Thyroid gland (tissue), 4 donors: ENCODE data around the gene FGF3.

Experiments used
- CTCF ChIP-seq, 6 experiments: fragments of 200-600 bp in 3 of 6; fragments of 450-650 bp in 3 of 6; sonication (generic) in 3 of 6; IDR thresholded peaks; one replicate each; pipeline ENCODE4 v1.5.1; 2016 to 2019; ENCODE audit warnings: antibody characterized with exemption in 6 of 6, mild to moderate bottlenecking in 2 of 6, inconsistent platforms in 1 of 6, moderate library complexity in 1 of 6
- POLR2A ChIP-seq, 2 donors: fragments of 450-650 bp; IDR thresholded peaks; one replicate each; pipeline ENCODE4 v1.6.1; 2017; ENCODE audit warnings: antibody characterized with exemption in 2 of 2, mild to moderate bottlenecking in 2 of 2, moderate library complexity in 1 of 2

GRCh38 chr11:69834251-69834650 is 15.0 kb upstream of the FGF3 start:
- TF ChIP-seq CTCF (IDR thresholded peaks at IDR 0.05) (no peak), POLR2A (IDR thresholded peaks at IDR 0.05) (no peak)
